HEK293 (cell line): ENCODE measurements around the gene KIRREL3.

ENCODE experiments used
- BCL11B ChIP-seq: fragments of 450-650 bp; formaldehyde crosslinking; IDR thresholded peaks from 2 replicates; pipeline ENCODE4 v1.5.1; 2016; ENCODE audit warnings: low read depth, missing biosample characterization, missing genetic modification characterization
- BCL6B ChIP-seq: fragments of 450-650 bp; formaldehyde crosslinking; IDR thresholded peaks from 2 replicates; pipeline ENCODE4 v1.5.1; 2017; ENCODE audit warnings: missing biosample characterization, missing genetic modification characterization
- FEZF1 ChIP-seq: fragments of 450-650 bp; formaldehyde crosslinking; IDR thresholded peaks from 2 replicates; pipeline ENCODE4 v1.5.1; 2016; ENCODE audit warnings: missing biosample characterization, missing genetic modification characterization
- HIC1 ChIP-seq: fragments of 450-650 bp; formaldehyde crosslinking; IDR thresholded peaks from 2 replicates; pipeline ENCODE4 v1.5.1; 2016; ENCODE audit warnings: missing biosample characterization, missing genetic modification characterization
- PATZ1 ChIP-seq: fragments of 450-650 bp; formaldehyde crosslinking; IDR thresholded peaks from 2 replicates; pipeline ENCODE4 v1.5.1; 2016; ENCODE audit warnings: missing biosample characterization, missing genetic modification characterization
- PRDM2 ChIP-seq: fragments of 450-650 bp; formaldehyde crosslinking; IDR thresholded peaks from 2 replicates; pipeline ENCODE4 v1.5.1; 2016; ENCODE audit warnings: missing biosample characterization, missing genetic modification characterization, borderline replicate concordance
- SP2 ChIP-seq: fragments of 450-650 bp; formaldehyde crosslinking; IDR thresholded peaks from 2 replicates; pipeline ENCODE4 v1.5.1; 2016; ENCODE audit warnings: missing biosample characterization, missing genetic modification characterization
- YY1 ChIP-seq: fragments of 450-650 bp; formaldehyde crosslinking; IDR thresholded peaks from 2 replicates; pipeline ENCODE4 v1.5.1; 2018; ENCODE audit warnings: missing biosample characterization, missing genetic modification characterization
- ZBTB48 ChIP-seq: fragments of 450-650 bp; formaldehyde crosslinking; IDR thresholded peaks from 2 replicates; pipeline ENCODE4 v1.5.1; 2016; ENCODE audit warnings: missing biosample characterization, missing genetic modification characterization
- ZEB2 ChIP-seq: fragments of 450-650 bp; formaldehyde crosslinking; IDR thresholded peaks from 2 replicates; pipeline ENCODE4 v1.5.1; 2016; ENCODE audit warnings: missing biosample characterization, missing genetic modification characterization
- ZIC2 ChIP-seq: fragments of 450-650 bp; formaldehyde crosslinking; IDR thresholded peaks from 2 replicates; pipeline ENCODE4 v1.5.1; 2016; ENCODE audit warnings: missing biosample characterization, missing genetic modification characterization
- ZNF10 ChIP-seq: fragments of 450-650 bp; formaldehyde crosslinking; IDR thresholded peaks from 2 replicates; pipeline ENCODE4 v1.5.1; 2017; ENCODE audit warnings: missing biosample characterization, missing genetic modification characterization
- ZNF324 ChIP-seq: fragments of 450-650 bp; formaldehyde crosslinking; IDR thresholded peaks from 2 replicates; pipeline ENCODE4 v1.5.1; 2016; ENCODE audit warnings: missing biosample characterization, missing genetic modification characterization
- ZNF394 ChIP-seq: fragments of 450-650 bp; formaldehyde crosslinking; IDR thresholded peaks from 2 replicates; pipeline ENCODE4 v1.5.1; 2016; ENCODE audit warnings: missing biosample characterization, missing genetic modification characterization, mild to moderate bottlenecking, moderate library complexity, borderline replicate concordance
- ZNF416 ChIP-seq: fragments of 450-650 bp; formaldehyde crosslinking; IDR thresholded peaks from 2 replicates; pipeline ENCODE4 v1.5.1; 2016; ENCODE audit warnings: missing biosample characterization, missing genetic modification characterization
- ZNF514 ChIP-seq: fragments of 450-650 bp; formaldehyde crosslinking; IDR thresholded peaks from 2 replicates; pipeline ENCODE4 v1.5.1; 2016; ENCODE audit warnings: missing biosample characterization, missing genetic modification characterization
- ZNF518A ChIP-seq: fragments of 450-650 bp; formaldehyde crosslinking; conservative IDR thresholded peaks from 2 replicates; pipeline ENCODE4 v1.5.1; 2016; ENCODE audit warnings: low read depth, missing biosample characterization, missing genetic modification characterization
- ZNF529 ChIP-seq: fragments of 450-650 bp; formaldehyde crosslinking; IDR thresholded peaks from 2 replicates; pipeline ENCODE4 v1.5.1; 2017; ENCODE audit warnings: missing genetic modification characterization, missing biosample characterization; ENCODE audit not compliant: insufficient replicate concordance
- ZNF596 ChIP-seq: fragments of 450-650 bp; IDR thresholded peaks from 2 replicates; pipeline ENCODE4 v1.5.0; 2018; ENCODE audit warnings: missing biosample characterization, mild to moderate bottlenecking, missing genetic modification characterization, moderate library complexity
- ZNF658 ChIP-seq: fragments of 450-650 bp; formaldehyde crosslinking; IDR thresholded peaks from 2 replicates; pipeline ENCODE4; 2016; ENCODE audit warnings: missing biosample characterization, missing genetic modification characterization
- ZNF776 ChIP-seq: fragments of 450-650 bp; formaldehyde crosslinking; IDR thresholded peaks from 2 replicates; pipeline ENCODE4 v1.5.0; 2017; ENCODE audit warnings: missing biosample characterization, missing genetic modification characterization, borderline replicate concordance
- ZSCAN23 ChIP-seq: fragments of 450-650 bp; formaldehyde crosslinking; IDR thresholded peaks from 2 replicates; pipeline ENCODE4 v1.5.1; 2016; ENCODE audit warnings: missing biosample characterization, missing genetic modification characterization

Gene KIRREL3

GRCh38 chr11:126585774-126586491 lies 414.6 kb downstream of the KIRREL3 start (continued):
- TF ChIP-seq ZNF596 (tag by site-specific recombination) (peak; percentile 57; the same call in 1 of the 2 replicates), YY1 (tag by site-specific recombination) (peak; percentile 57; the same call in 1 of the 2 replicates), ZNF529 (tag by site-specific recombination) (no peak), BCL6B (no peak), PATZ1 (tag by site-specific recombination) (peak; percentile 46; the same call in 1 of the 2 replicates), ZNF518A (tag by site-specific recombination) (peak; percentile 52; the same call in 1 of the 2 replicates), ZNF416 (tag by site-specific recombination) (no peak), BCL11B (tag by site-specific recombination) (no peak), PRDM2 (tag by site-specific recombination) (no peak), FEZF1 (tag by site-specific recombination) (peak; percentile 86), ZNF514 (no peak), ZIC2 (tag by site-specific recombination) (peak; percentile 69; the same call in 1 of the 2 replicates), HIC1 (tag by site-specific recombination) (peak; percentile 51; the same call in 1 of the 2 replicates), ZNF658 (tag by site-specific recombination) (no peak), ZNF394 (tag by site-specific recombination) (0 out of 2 replicates have a peak, but pooled peaks have one; percentile 27), ZSCAN23 (no peak), ZEB2 (tag by site-specific recombination) (peak; percentile 70), SP2 (tag by site-specific recombination) (peak; percentile 68), ZNF324 (tag by site-specific recombination) (0 out of 2 replicates have a peak, but pooled peaks have one; percentile 50), ZBTB48 (0 out of 2 replicates have a peak, but pooled peaks have one; percentile 22), ZNF776 (no peak), ZNF10 (tag by site-specific recombination) (no peak)
